ENCODE data around the gene COLEC12. TPM values are rescaled to one million over a fixed set of nuclear protein-coding genes. Genes with fewer than 3 reads are reported as not detected.

The COLEC12 gene
- total RNA-seq, 1 experiment from 2014 or later, result not detected

DNA sequence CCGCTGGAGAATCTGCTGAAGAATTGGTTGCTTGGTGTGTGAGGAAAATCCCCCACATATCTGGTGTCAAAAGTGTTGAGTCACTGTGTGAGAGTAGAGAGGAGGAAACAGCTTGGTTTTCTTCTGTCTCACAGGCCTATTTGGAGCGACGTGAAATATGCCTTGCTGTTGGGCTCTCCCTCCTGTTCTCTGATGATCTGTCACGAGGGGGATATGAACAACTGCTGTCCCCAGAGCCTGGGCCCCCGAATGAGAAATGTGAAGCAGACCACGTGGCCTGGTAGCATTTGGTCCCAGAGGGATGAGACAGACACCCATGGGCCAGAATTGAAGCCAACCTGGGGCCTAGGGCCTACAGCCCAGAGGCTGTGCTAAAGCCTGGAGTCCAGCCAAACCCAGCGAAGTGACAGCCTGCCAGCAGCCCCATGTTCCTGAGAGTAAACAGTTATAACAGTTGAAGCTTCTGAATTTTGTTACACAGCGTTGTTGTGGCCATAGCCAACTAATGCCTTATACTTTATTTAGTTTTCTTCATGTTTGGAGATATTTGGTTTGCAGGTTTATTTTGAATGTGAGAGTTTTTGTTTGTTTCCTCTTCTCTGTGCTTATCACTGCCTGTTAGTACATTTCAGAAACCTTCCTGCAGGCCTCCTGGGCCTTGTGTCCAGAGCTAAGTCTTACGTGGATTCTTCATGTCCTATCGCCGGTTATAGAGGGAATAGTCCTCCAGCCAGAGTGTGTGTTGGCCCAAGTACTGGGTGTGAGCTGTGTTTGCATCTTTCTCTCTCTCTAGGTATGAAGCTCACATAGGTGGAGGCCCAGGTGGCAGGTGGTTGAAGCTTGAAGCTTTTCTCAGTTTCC, 18.7 kb upstream of the COLEC12 start:
- intact Hi-C loops (cut with micrococcal nuclease), result no loop called here
- ATAC-seq, result no peak
- Histone ChIP-seq H3K79me2 (ENCODE audit: insufficient read depth, low read length) (no peaks in the 10 kb centered on the region), H3K4me3 (replicated peaks in 1 of 2; ENCODE audit: low read depth in 1 of 2, low read length in 2 of 2) (no peak overlapping the region), H3K27ac (ENCODE audit: low read depth, low read length) (no peak overlapping the region), H3K9ac (ENCODE audit: low read length) (no peak overlapping the region), H3K36me3 (ENCODE audit: control insufficient read depth in 1 of 2, insufficient read depth in 2 of 2, low read length in 2 of 2) (no peaks in the 10 kb centered on the region), H3K9me3 (ENCODE audit: control insufficient read depth in 1 of 2, insufficient read depth in 1 of 2, low read depth in 1 of 2, low read length in 2 of 2) (no peaks in the 10 kb centered on the region), H4K20me1 (ENCODE audit: insufficient read depth) (no peaks in the 10 kb centered on the region), H2AFZ (ENCODE audit: low read depth, low read length, poor library complexity, severe bottlenecking) (no peak overlapping the region), H3K4me2 (ENCODE audit: low read length) (no peak overlapping the region), H3K4me1 (ENCODE audit: control insufficient read depth in 1 of 2, insufficient read depth in 2 of 2, low read length in 2 of 2) (no peaks in the 10 kb centered on the region), H3K27me3 (ENCODE audit: insufficient read depth, low read length) (no peaks in the 10 kb centered on the region), H3K9me2 (ENCODE audit: insufficient read depth) (no peaks in the 10 kb centered on the region)
- ChIA-PET RAD21 (ENCODE audit: low non-redundant PET in 1 of 2, low total read pairs in 2 of 2, uncharacterized antibody in 2 of 2, unreplicated experiment in 2 of 2) (no interaction called here), CTCF (no interaction called here), POLR2A (no interaction called here)
- no TSS peak for BruUV-seq (replicated peaks)
- TF ChIP-seq POLR2A (IDR thresholded peaks at IDR 0.05; ENCODE audit: borderline replicate concordance, extremely low read depth, insufficient read depth, insufficient read length), result no peak
- TF ChIP-seq EZH2 (IDR thresholded peaks at IDR 0.05), result no peak
- TF ChIP-seq REST (IDR thresholded peaks at IDR 0.05; ENCODE audit: low read depth), result no peak
- TF ChIP-seq ZNF274 (IDR thresholded peaks at IDR 0.05; ENCODE audit: low read depth, low read length), result no peak
- no peak for TF ChIP-seq ELF1 (IDR thresholded peaks at IDR 0.05; ENCODE audit: borderline replicate concordance, low read depth)
- no peak for TF ChIP-seq ZFX (IDR thresholded peaks at IDR 0.05)
- DNase-seq (ENCODE audit: low read depth, low spot score), result no peak

All from HCT116 (cell line).